HG03558 (cell line): ENCODE measurements around the gene HIVEP3.
"Not testable (repeated sequence)": the region's sequence is repeated elsewhere in the genome, so short reads cannot be mapped to it uniquely, and the experiment has no call there.

ENCODE experiments used
- ATAC-seq: cut with Tn5 transposase; IDR thresholded peaks from one replicate; pipeline ENCODE4 v1.9.1; 2021; ENCODE audit warnings: moderate number of reproducible peaks; ENCODE audit not compliant: unreplicated experiment; ENCODE audit errors: extremely low read depth

HIVEP3 gene

DNA sequence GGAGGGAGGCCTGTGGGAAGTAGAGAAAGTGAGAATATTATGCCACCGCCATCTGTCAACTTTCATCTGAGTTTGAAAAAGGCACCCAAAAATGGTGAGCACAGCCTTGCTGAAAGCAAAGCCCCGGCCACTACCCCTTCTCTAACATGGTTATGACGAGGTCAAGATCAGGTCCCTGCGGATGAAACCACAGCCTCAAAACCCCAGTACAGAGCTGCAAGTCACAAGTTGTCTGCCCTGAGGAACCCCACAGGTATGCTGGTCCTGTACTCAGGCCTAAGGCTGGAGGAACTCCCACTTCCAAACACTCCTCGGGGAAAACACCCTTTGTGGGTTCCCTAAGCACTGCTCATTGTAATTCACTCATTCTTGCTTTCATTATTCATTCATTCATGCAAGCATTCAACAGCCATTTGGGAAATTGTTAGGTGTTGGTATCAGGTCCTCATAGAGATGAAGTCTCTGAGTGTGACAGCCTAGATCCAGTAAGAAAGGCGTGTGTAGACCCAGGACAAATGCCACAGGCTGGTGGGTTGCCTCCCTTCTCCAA lies 217.7 kb downstream of the HIVEP3 start:
- no peak for ATAC-seq

- ATAC-seq = no peak
Measured at GRCh38 chr1:41700581-41700980, 218.1 kb downstream of the HIVEP3 start.

- ATAC-seq = no peak
Measured at GRCh38 chr1:41699861-41700248, 218.9 kb downstream of the HIVEP3 start.

- no peak for ATAC-seq
Measured at GRCh38 chr1:41698916-41699860, 219.5 kb downstream of the HIVEP3 start.

DNA sequence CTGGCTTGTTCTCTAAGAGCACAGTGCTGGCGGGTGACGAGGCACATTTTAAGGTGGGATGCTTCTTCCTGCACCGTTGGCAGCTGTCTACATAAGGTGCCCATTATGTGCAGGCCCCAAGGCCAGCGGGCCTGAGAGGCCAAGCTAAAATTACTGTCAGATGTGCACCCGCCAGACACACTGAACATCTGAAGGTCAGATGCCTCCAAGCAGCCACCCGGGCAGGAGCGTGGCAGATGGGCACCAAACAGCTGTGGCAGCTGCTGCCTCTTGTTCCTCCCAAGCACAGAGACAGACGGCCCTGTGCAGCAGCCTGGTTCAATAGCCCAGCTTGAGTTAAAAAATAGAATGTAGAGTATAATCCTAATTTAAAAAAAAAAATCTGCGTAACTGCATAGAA lies 222.3 kb downstream of the HIVEP3 start:
- no peak for ATAC-seq

GRCh38 chr1:41695118-41695745 lies 223.5 kb downstream of the HIVEP3 start:
- ATAC-seq = no peak

- not testable (repeated sequence) for ATAC-seq
Measured at GRCh38 chr1:41691966-41692365, 226.8 kb downstream of the HIVEP3 start.

DNA sequence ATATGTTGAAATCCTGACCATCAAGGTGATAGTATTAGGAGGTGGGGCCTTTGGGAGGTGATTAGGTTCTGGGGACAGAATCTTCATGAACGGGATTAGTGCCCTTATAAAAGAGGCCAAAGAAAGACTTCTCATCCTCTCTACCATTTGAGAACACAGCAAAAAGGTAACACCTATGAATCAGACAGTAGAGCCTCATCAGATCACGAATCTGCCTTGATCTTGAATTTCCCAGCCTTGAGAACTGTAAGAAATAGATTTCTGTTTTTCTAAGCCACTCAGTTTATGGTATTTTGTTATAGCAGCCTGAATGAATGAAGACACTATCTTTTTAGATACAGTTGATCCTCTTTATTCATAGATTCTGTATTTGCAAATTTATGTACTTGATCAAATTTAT lies 227.3 kb downstream of the HIVEP3 start:
- ATAC-seq = no peak

DNA sequence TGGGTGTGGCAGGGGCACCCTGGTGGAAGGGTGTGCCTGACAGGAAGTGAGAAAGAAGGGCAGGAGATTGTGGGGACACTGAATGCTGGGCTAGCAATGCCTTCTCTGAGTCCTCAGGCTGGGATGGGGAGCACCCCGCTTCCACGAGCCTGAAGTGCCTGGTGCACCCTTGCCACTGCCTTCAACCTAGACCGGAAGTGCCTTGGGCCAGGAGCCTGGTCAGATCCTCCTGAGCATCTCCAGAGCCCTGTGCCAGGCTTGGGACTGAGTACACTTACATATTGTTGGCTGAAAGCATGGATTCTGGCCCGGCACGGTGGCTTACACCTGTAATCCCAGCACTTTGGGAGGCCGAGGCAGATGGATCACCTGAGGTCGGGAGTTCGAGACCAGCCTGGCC lies 228.4 kb downstream of the HIVEP3 start:
- ATAC-seq = no peak

DNA sequence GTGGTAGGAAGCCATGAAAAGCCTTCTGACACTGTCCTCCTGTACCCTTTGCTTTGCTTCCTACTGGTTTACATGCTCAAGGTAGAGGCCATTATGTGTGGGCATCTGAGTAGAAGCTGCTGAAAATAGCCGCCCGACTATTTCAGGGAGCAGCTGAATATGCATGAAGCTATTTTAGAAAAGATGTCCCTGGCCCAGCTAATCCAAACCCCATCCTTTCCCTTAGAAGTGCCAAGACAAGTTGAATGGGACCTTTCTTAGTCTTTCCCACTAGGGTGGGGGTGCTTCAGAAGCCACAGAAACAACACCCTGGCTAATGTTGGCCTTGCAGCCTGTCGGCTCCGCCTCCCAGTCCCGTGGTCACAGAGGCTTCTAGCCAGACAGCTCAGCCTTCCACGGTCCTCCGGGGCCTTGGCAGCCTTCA lies 229.2 kb downstream of the HIVEP3 start:
- ATAC-seq = no peak

- ATAC-seq = no peak
Measured at GRCh38 chr1:41689139-41689538, 229.6 kb downstream of the HIVEP3 start.

DNA sequence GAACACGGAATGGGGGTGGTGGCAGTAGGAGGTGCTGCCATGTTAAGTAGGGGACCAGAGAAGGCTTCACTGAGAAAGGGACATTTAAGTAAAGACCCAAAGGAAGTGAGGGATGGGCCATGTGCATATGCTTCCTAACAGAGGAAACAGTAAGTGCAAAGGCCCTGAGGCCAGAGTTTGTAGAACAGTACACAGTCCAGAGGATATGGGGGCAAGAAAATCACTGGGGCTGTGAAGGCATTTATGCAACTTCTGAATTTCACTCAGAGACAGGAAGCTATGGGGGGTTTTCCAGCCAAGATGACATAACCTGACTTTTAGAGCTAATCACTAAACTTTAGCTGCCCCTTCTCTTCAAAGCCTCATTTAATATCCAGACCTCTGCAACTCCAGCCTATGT lies 231.7 kb downstream of the HIVEP3 start:
- no peak for ATAC-seq

DNA sequence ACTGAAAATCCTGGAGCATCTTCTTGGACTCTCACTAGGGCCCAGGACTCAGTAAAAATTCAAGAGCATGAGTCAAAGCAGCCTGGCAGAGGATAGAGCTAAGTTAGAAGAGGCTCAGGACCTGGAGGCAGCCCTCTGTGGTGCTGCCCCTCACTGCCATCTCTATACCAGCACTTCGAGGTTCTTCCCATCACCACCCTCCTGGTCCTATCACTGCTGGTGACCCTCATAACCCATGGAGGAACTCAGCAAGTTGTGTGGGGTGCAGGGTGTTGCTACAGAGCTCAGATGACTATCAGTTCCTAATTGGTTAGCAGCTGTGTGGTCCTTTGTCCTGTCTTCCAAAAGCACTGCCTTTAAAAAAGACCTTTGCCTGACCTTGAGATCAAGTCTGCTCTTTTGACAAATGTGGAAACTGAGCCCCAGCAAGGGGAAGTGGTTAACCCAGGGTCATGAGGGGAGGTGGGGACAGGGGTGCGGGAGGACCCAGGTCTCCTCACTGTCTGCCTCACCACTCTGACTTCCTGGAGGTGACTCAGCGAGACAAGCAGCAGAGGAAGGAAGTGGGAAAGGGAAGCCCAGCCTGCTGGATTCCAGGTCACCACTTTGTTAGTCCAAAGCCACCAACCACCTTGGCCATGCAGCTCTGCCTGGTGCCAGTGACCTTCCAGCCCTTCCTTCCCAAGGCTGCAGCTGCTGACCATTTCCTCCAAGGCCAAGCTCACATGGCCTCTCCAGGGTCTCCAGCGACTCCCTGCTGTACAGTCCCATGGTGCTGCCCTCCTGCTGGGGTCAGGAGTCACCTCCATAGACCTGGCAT lies 234.8 kb downstream of the HIVEP3 start:
- no peak for ATAC-seq

DNA sequence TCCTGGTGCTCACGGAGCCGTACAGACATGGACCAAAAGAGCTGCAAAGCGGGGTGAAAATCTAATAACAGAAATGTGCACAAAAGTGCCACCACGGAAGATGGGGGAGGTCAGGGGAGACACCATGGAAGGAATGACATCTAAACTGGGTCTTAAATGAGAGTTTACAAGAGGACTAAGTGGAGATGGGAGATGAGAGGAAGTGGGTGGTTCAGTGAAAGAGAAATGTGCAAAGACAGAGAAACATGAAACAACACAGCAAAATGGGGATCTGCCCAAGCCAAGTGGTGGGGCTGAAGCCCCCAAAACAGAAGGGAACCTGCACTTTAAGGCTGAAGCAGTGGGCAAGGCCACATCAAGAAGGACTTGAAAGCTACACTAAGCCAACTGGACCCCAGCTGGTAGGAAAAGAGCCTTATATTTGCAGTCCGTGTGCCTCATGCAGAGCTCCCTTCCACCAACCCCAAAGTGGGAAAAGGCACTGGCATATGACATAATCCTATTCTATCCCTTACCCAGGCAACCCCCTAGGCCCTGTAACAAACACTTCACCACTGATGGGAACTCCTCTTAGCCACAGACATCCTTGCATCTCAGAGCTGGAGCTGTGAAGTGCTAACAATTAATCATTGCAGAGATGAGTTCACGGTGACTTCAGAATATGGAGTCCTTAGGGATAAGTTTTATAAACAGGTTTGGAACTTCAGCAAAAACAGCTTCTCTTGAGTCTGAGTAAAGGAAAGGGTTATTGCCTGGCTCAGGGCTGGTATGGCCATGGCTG lies 235.7 kb downstream of the HIVEP3 start:
- ATAC-seq = no peak

GRCh38 chr1:41682149-41682548 lies 236.6 kb downstream of the HIVEP3 start:
- no peak for ATAC-seq

DNA sequence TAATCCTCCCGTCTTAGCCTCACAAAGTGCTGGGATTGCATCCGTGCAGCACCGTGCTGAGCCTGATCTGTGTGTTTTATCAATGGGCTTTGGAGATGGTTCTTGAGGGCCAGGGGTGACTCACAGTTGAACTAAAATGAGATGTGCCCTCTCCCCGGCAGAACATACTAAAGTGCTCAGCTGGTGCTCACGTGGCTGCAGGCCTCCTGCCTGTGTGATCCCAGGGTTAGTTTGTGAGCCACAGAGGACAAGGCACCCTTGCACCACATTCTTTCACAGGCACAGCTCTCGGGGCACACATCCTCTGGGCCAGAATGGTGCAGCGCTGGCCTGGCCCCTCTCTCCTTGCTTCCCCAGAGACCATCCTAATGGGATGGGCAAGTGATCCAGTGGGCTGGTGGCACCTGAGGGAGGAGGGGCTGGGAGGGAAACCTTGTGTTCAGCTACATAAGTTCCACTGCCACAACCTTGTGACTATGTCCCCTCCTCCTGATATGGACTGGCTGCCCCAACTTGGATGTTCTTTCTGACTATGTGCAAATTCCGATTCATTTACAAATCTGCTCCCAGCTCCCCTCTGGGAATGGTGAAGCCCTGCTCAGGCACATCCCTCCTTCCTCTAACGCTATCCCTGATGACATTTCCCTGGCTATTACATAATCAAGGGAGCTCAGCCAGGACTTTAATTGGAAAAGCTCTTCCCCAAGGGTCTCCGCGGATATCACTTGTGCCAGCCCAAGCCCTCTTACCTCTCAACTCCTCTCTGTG lies 237.2 kb downstream of the HIVEP3 start:
- no peak for ATAC-seq

DNA sequence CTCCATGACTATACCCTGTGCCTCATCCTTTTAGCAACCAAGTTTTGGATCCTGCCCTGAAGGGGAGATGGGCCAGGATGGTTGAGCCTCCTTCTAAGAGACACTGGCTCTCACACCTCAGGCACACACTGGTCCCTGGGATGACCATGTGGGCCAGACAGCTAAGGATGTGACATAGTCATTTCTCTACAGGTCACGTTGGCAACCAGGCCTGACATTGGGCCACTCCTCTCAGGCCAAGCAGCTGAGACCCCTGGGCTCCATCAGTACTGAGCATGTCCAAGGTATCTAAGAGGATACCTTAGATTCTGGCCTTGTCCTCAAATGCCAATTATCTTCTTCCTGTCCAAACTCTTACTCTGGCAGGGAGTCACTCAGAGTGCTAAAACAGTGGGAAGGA lies 238.7 kb downstream of the HIVEP3 start:
- ATAC-seq = no peak

GRCh38 chr1:41679531-41679930 lies 239.2 kb downstream of the HIVEP3 start:
- no peak for ATAC-seq
